Sigmoid colon (tissue), 3 donors: Measurements from ENCODE around the gene SETDB2.

Experiments used
- POLR2A ChIP-seq, 2 donors: fragments of 450-650 bp; IDR thresholded peaks; one replicate each; pipeline ENCODE4 v1.6.1; 2016; ENCODE audit warnings: antibody characterized with exemption in 2 of 2, mild to moderate bottlenecking in 2 of 2, moderate library complexity in 2 of 2
- TF ChIP-seq, protein P1 (sequence below), 4 experiments: fragments of 450-650 bp in 3 of 4; fragments of 200-600 bp in 1 of 4; IDR thresholded peaks; one replicate each; pipeline ENCODE4 v1.5.1; 2016 to 2019; ENCODE audit warnings: antibody characterized with exemption in 4 of 4, mild to moderate bottlenecking in 3 of 4, moderate library complexity in 2 of 4

DNA sequence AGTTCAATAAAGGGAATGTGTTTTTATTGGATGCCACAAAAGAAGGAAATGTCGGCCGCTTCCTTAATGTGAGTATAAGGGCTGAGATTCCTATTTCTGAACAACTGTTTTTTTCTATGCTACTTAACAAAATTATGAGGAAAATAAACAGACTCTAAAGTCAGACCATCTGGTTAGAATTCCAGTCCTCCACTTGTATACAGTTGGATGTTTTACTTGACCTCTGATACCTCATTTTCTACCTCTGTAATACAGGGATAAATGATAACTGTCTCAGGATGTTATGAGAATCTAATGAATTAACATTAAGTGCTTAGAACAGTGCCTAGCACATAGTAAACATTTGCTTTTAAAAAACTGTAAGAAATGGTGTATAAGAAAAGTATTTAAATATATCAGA, 44.5 kb downstream of the SETDB2 start:
- TF ChIP-seq POLR2A (IDR thresholded peaks at IDR 0.05) = no peak
- TF ChIP-seq, protein P1, sequence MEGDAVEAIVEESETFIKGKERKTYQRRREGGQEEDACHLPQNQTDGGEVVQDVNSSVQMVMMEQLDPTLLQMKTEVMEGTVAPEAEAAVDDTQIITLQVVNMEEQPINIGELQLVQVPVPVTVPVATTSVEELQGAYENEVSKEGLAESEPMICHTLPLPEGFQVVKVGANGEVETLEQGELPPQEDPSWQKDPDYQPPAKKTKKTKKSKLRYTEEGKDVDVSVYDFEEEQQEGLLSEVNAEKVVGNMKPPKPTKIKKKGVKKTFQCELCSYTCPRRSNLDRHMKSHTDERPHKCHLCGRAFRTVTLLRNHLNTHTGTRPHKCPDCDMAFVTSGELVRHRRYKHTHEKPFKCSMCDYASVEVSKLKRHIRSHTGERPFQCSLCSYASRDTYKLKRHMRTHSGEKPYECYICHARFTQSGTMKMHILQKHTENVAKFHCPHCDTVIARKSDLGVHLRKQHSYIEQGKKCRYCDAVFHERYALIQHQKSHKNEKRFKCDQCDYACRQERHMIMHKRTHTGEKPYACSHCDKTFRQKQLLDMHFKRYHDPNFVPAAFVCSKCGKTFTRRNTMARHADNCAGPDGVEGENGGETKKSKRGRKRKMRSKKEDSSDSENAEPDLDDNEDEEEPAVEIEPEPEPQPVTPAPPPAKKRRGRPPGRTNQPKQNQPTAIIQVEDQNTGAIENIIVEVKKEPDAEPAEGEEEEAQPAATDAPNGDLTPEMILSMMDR (IDR thresholded peaks at IDR 0.05) = no peak
